NCI-H748 (cell line): ENCODE data around the gene BAHCC1.
A peak's percentile ranks its signal among the peaks of the same experiment; 100 is the strongest.

Experiments used
- DNase-seq: peaks from one replicate; lab custom pipeline; 2025; ENCODE audit not compliant: unreplicated experiment; lab: John Stamatoyannopoulos, UW

Gene BAHCC1

GRCh38 chr17:81386141-81386645 lies 9.1 kb upstream of the BAHCC1 start:
- no peak for DNase-seq

DNA sequence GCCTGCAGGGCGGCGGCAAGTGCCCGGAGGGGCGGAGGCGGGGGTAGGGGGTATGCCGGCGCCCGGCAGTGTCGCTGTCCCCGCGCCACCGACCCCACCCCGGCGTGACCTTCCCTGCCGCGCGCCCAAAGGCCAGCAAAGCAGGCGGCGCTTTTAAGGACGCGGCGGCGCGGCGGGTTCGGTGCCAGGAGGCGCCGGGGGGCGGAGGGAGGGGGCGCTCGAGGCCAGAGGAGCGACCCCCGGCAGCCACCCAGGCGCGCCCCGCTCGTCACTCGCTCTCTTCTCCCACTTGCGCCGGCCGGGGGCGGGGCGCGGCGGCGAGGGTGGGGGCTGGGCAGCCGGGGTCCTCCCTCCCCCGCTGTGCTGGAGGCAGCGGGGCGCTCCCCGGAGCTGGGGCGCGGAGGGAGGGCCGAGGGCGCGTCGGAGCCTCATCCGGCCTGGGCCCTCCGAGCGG lies 8.6 kb upstream of the BAHCC1 start:
- peak; percentile 52 for DNase-seq

DNA sequence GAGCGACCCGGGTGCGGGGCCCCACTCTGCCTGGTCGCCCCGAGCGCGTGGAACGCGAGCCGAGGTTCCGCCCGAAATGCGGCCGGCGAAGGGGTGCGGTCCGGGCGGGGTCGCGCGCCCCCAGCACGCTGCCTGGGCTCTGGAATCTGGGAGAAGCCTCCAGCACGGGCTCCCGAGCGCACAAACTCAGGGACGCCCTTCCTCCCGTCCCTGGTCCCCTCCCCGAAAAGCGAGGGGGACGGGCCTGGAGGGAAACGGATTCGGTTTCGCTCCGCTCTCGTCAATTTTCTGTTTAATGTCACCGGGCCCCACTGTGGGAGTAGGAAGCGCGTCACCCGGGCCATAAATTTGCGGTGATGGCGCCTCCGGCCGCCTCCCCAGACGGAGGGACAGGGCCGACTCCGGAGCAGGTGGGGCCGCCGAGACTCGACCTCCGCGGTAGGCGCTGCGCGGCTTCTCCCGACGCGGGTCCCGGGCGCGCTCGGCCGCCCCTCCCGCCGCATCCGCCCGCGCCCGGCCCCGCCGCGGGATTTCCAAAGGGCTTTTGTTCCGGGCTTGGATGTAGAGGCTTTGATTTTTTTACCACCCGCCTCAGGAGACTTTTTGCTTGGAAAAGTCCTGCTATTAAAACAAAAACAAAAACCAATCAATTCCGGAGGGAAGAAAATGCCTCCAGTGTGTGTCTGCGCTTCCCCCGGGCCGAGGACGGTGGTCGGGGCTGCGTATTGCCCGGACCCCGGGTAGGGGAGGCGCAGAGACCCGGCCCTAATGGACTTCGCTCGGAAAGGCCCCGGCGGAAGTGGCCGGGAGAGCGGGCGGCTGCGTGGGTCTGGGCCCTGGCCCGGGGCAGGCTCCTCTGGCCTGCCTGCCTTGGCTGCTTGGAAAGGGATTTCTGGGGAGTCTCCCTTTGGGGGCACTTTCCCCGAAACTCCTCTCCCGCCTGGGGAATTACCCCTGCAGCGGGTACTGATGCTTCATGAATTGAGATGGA lies 7.9 kb upstream of the BAHCC1 start:
- peak; percentile 63 for DNase-seq

DNA sequence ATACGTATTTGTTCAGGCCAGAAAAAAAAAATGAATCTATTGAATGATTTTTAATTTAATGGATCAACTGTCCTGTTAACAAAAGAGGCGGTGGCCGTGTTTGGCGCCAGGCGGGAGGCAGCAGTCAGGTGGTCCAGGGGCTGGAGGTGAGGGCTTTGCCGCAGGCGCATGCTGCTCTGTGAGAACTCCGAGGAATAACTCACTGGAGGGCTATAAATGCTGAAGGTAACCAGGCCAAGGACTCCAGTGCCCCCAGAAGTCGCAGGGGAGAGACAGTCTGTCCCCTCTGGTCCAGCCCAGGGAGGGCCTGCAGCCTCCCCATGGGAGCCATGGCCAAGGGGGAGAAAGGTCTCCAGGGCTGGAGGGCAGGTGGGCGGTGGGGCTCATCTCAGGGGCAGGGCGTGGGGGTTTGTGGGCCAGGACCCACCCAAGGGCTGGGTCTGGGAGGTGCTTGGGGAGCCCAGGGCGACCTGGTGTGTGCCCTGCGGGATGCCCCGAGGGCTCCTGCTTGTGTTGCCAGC lies 7.1 kb upstream of the BAHCC1 start:
- peak; percentile 65 for DNase-seq

GRCh38 chr17:81388612-81389367 lies 6.5 kb upstream of the BAHCC1 start:
- DNase-seq: peak; percentile 35

- DNase-seq: no peak
Observed at GRCh38 chr17:81389585-81389984, 5.7 kb upstream of the BAHCC1 start.

- DNase-seq: no peak
Observed at GRCh38 chr17:81390029-81390872, 5.0 kb upstream of the BAHCC1 start.

DNA sequence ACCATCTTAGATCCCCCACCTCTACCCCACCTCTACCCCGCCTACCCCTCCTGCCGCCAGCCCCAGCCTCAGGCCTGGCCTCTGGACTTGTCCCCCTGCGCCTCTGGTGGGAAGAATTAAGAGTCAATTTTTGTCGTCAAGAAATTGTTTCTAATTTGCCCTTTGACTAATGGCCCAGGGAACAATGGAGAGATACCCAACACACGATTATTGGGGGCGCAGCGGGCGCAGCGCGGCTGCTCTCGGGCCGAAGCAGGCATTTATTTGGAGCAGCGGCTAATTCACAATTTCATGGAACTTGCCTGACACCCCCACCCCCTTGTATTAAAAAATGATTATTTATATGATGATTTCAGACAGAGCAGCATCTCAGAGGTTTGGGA lies 4.4 kb upstream of the BAHCC1 start:
- DNase-seq: no peak

DNA sequence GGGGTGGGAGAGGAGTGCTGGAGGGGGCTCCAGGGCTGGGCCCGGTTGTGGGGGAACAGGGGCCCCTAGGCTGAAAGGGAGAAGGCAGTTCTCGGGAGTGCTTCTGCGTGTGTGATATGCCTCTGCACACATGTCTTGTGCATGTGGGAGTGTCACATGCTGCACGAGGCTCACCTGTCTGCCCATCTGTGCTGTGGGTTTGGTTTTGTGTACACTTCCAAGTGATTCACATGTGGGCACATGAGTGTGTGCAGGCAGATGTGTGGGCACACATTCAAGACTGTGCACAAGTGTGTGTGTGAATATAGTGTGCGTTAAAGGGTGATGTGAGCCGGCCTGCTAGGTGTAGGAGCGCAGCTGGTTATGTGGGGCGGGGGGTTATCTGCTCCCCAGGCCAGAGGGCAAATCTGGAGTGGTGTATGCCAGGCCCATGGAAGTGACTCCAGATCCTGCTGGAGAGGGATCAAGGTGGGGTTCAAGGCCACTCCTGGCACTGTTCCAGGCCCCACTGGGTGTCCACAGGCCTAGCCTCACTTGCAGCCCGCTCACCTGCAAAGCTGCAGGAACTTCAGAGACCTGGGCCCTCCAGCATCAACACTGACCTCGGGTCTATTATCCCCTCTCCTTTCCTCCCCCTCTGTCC lies 3.8 kb upstream of the BAHCC1 start:
- DNase-seq: no peak

DNA sequence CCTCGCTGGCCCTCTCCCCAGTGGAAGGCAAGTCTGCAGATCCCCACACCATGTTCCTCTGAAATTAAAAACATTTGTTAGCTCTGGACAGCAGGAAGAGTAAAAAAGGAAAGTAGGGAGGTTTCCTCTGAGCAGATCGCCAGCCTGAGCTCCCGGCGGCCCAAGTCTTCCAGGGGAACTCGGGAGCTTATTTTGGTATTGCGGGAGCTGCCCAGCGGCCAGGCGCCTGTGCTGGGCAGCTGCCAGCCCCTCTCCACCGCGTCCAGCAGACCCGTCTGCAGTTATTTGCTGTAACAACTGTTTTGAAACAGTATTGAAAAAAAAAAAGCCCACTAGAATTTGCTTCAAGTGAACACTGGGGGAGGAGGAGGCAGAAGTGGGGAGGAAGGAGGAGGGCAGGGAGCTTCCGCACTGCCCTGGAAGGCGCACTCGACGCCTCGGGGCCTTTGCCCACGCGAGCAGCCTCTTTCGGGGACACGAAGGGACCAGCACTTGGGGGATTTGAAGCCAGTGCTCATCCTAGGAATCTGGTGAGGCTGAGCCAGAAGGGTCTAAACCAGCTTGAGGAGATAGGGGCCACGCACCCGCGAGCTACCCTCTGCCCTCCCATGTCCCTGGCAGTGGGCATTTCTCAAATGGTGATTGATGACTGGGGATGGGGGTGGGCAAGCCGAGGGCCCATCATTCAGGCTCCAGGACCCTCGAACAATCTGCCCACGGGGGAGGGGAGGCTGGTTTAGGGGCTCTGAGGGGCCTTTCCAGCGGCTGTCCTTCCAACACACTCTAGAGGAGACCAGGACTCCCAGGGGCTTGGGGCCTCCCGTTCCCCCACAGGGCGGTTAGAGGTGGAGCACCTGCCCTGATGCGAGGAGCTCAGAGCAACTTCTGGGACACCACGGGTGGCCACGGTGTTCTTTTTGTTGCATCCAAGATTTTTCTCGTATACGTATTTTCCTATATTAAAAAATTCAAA lies 3.0 kb upstream of the BAHCC1 start:
- DNase-seq: peak; percentile 43

- DNase-seq: peak; percentile 62
Observed at GRCh38 chr17:81392909-81393654, 2.2 kb upstream of the BAHCC1 start.

GRCh38 chr17:81393684-81394376 lies 1.4 kb upstream of the BAHCC1 start:
- peak; percentile 100 for DNase-seq

DNA sequence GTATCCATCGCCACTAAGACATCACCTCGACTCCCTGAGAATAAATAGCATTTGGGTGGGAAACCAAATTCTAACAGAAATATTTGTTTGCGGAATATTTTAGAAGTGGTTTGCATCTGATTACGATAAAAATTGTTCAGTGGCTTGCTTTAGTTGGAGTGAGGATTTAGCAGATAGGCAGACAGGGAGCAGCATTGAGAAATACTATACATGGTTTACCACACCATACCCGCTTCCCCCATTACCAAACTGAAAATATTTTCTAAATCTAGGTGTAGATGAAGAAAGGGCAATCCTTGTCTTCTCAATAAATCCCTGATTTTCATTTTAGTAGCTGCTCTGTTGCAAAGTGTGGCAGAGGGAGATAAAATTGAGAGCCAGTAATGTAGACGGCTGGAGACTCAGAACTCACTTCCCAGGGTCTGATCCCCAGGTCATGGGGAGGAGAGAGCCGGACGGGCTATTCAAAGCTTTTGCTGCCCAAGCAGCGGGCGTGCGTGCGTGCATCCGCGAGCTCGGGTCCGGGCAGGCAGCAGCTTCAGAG lies 808 bp upstream of the BAHCC1 start:
- DNase-seq: peak; percentile 80

- DNase-seq: peak; percentile 74
Observed at GRCh38 chr17:81395600-81396277, 482 bp downstream of the BAHCC1 start.

DNA sequence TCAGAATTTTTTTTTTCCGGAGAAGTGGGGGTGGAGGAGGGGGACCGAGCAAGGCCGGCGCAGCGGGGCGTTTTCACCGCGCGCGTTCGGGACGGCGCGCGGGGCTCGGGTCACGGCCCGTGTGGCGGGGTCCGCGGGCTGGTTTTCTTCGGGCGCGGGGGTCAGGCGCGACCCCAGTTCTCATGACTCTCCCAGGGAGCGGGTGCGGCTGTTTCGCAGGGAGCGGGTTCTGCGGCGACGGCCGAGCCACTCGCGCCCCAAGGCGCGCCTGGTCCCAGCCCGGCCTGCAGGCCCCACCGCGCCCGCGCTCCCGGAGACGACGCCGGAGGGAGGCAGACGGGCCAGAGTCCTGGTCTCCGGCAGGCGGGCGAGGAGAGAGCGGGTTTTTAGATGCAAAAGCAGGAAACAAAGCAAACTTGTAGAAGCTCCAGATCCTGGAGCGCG lies 1.0 kb downstream of the BAHCC1 start:
- no peak for DNase-seq

- peak; percentile 89 for DNase-seq
Observed at GRCh38 chr17:81396722-81397313, 1.6 kb downstream of the BAHCC1 start.
